Thyroid gland (tissue), 4 donors: Measurements from ENCODE around the gene RAB27B. TPM values are rescaled to one million over a fixed set of nuclear protein-coding genes. Genes with fewer than 3 reads are reported as not detected.

Experiments
- DNase-seq, 2 donors: peaks; one replicate each; pipeline ENCODE4 v3.0.0-alpha.2; 2019
- H3K27ac ChIP-seq, 3 donors: fragments of 200-600 bp; sonication (generic); 1 replicate in 2 of 3; 2 replicates in 1 of 3; pipeline ENCODE4 v1.5.1; 2016 to 2019; ENCODE audit warnings: mild to moderate bottlenecking in 1 of 3, moderate library complexity in 1 of 3
- H3K27me3 ChIP-seq: fragments of 200-600 bp; sonication (generic); one replicate; pipeline ENCODE4 v1.5.1; 2019
- H3K36me3 ChIP-seq, 2 donors: fragments of 200-600 bp; sonication (generic); one replicate each; pipeline ENCODE4 v1.5.1; 2016 to 2019
- H3K4me1 ChIP-seq, 2 donors: fragments of 200-600 bp; sonication (generic); one replicate each; pipeline ENCODE4 v1.5.1; 2017 to 2019
- H3K4me3 ChIP-seq, 3 donors: fragments of 200-600 bp; sonication (generic); replicated peaks in 1 of 3; 1 replicate in 2 of 3; 2 replicates in 1 of 3; pipeline ENCODE4 v1.5.1; 2016; ENCODE audit warnings: mild to moderate bottlenecking in 1 of 3
- H3K9me3 ChIP-seq: fragments of 200-600 bp; sonication (generic); one replicate; pipeline ENCODE4 v1.5.1; 2017
- POLR2A ChIP-seq, 2 donors: fragments of 450-650 bp; IDR thresholded peaks; one replicate each; pipeline ENCODE4 v1.6.1; 2017; ENCODE audit warnings: antibody characterized with exemption in 2 of 2, mild to moderate bottlenecking in 2 of 2, moderate library complexity in 1 of 2
- WGBS, 2 donors: methylation state at CpG; one replicate each; pipeline ENCODE4 v1.1.5; 2017; 5-methylcytosine and 5-hydroxymethylcytosine counted together
- intact Hi-C: fragments of 100-400 bp; cut with DNase I; formaldehyde crosslinking; loops from one replicate; pipeline ENCODE4 v1.15.1; 2023
- total RNA-seq, 4 donors: library from RNA; depleted of rRNA; stranded (reverse); fragments of >200 nt; gene quantifications; one replicate each; pipeline ENCODE4 v1.2.3, GENCODE V29; 2016
- TF ChIP-seq, protein P1 (sequence below), 6 experiments: fragments of 200-600 bp in 3 of 6; fragments of 450-650 bp in 3 of 6; sonication (generic) in 3 of 6; IDR thresholded peaks; one replicate each; pipeline ENCODE4 v1.5.1; 2016 to 2019; ENCODE audit warnings: antibody characterized with exemption in 6 of 6, mild to moderate bottlenecking in 2 of 6, inconsistent platforms in 1 of 6, moderate library complexity in 1 of 6

RAB27B gene
- total RNA-seq, 4 donors from 2014 or later: 0.21 to 0.44 (median 0.37) TPM

DNA sequence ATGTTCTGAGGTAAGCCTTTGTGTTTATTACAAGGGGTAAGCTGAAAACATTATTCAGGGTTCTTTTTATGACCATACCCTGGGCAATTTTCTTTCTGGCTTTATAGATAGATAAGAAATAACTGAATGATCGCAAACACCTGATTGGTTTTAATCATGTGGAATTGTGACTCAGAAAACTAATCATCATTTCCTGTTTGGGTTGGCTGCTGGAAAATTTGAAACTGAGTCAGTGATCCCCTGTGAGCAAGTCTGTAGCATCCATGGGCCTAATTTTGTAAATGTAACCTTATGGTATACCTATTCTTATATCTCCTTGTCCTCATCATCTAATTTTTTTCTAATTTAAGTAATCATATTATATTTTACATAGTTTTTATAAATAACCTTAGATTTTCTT is 96.7 kb downstream of the RAB27B start:
- DNase-seq: no peak
- TF ChIP-seq, protein P1, sequence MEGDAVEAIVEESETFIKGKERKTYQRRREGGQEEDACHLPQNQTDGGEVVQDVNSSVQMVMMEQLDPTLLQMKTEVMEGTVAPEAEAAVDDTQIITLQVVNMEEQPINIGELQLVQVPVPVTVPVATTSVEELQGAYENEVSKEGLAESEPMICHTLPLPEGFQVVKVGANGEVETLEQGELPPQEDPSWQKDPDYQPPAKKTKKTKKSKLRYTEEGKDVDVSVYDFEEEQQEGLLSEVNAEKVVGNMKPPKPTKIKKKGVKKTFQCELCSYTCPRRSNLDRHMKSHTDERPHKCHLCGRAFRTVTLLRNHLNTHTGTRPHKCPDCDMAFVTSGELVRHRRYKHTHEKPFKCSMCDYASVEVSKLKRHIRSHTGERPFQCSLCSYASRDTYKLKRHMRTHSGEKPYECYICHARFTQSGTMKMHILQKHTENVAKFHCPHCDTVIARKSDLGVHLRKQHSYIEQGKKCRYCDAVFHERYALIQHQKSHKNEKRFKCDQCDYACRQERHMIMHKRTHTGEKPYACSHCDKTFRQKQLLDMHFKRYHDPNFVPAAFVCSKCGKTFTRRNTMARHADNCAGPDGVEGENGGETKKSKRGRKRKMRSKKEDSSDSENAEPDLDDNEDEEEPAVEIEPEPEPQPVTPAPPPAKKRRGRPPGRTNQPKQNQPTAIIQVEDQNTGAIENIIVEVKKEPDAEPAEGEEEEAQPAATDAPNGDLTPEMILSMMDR (IDR thresholded peaks at IDR 0.05): no peak
- TF ChIP-seq POLR2A (IDR thresholded peaks at IDR 0.05): no peak
- intact Hi-C loops: no loop called here
- Histone ChIP-seq H3K4me1 (no peaks in the 10 kb centered on the region), H3K9me3 (no peaks in the 10 kb centered on the region), H3K27me3 (no peaks in the 10 kb centered on the region), H3K36me3 (no peaks in the 10 kb centered on the region), H3K4me3 (no peak overlapping the region), H3K27ac (no peak overlapping the region)
- WGBS, 2 donors: 92 to 98% methylated on average over 1 of the region's 1 CpG

DNA sequence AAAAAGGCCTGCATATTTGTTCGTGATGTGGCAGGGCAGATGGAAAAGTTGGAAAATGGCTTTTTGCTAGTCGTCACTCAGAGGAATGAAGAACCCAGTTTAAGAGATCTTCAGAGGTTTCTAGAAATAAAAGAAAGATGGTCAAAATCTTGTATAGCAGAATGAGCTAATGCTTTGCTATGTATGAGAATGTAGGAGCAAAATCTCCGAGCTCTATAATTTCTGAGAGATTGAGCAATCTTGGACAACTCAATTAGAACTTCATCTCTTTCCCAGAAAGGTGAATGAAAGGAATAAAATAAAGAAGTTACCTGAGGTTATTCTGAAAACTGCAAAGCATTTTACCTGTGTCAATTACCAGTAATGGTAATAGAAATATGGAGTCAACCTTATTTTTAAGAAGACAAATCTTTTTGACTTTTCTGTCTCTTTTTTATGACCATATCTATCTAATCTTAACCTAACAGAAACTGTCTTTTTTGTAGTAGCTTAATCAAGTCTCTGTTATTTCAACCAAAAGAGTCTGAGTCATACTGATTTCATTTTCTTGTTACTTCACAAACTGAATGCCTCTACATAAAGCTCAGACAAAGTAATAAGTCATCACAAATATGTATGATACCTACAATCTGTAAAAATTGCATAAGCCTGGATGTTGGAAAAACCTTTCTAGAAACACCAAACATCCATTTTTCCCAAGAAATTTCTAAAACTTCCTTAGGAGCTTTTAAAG is 98.5 kb downstream of the RAB27B start:
- intact Hi-C loops: no loop called here
- WGBS, 2 donors: 96 to 98% methylated on average over 3 of the region's 3 CpGs
- no peak for DNase-seq
- Histone ChIP-seq H3K27me3 (no peaks in the 10 kb centered on the region), H3K4me1 (no peaks in the 10 kb centered on the region), H3K36me3 (no peaks in the 10 kb centered on the region), H3K27ac (no peak overlapping the region), H3K4me3 (no peak overlapping the region), H3K9me3 (no peaks in the 10 kb centered on the region)
- TF ChIP-seq POLR2A (IDR thresholded peaks at IDR 0.05): no peak
- TF ChIP-seq, protein P1 (IDR thresholded peaks at IDR 0.05): no peak

DNA sequence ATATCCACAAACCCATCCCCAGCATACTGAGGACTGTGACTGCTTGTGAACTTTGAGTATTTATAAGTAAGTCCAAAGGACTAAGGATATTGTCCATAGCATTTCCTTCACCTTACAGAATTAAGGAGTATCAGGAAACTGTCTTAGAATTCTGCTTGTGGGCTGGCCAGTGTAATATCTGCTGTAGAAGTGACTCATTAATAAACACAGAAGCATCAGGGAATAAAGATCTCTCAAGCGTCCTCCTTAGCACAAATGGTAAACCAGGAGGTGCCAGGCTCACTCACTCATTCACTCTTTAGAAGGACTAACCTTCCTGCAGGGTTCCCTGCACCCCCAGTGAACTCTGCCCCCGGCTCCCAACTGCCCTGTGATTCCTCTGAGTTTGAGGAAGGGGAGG is 100.0 kb downstream of the RAB27B start:
- H3K36me3 ChIP-seq: no peaks in the 10 kb centered on the region
- H3K27me3 ChIP-seq: no peaks in the 10 kb centered on the region
- intact Hi-C loops: no loop called here
- no peaks in the 10 kb centered on the region for H3K4me1 ChIP-seq
- no peak overlapping the region for H3K4me3 ChIP-seq
- TF ChIP-seq, protein P1 (IDR thresholded peaks at IDR 0.05): no peak
- TF ChIP-seq POLR2A (IDR thresholded peaks at IDR 0.05): no peak
- H3K9me3 ChIP-seq: no peaks in the 10 kb centered on the region
- WGBS, 2 donors: 87 to 88% methylated on average over 2 of the region's 2 CpGs
- H3K27ac ChIP-seq: no peak overlapping the region
- DNase-seq: no peak

DNA sequence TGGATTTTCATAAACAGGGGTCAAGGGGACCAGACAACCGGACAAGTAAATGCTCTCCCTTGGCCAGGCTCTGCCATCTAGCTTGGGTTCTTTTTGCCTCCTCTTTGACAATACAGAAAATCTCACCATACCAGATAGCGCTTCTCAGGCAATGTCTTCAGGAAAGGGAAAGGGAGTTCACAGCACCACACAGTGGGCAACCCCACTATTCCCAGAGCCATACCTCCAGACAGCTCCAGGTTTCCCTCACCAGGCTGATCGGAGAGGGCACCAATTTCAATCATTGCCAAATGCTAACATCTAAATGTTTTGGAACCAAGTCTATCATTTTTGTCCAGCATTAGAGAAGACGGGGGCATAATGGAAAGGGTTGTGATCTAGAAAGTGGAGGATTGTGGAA is 102.9 kb downstream of the RAB27B start:
- TF ChIP-seq POLR2A (IDR thresholded peaks at IDR 0.05): no peak
- TF ChIP-seq, protein P1 (IDR thresholded peaks at IDR 0.05): no peak
- Histone ChIP-seq H3K27me3 (no peaks in the 10 kb centered on the region), H3K4me3 (no peak overlapping the region), H3K4me1 (no peaks in the 10 kb centered on the region), H3K27ac (no peak overlapping the region), H3K9me3 (no peaks in the 10 kb centered on the region), H3K36me3 (no peaks in the 10 kb centered on the region)
- intact Hi-C loops: no loop called here
- no peak for DNase-seq
- WGBS, 2 donors: 97% methylated on average over 4 of the region's 4 CpGs

DNA sequence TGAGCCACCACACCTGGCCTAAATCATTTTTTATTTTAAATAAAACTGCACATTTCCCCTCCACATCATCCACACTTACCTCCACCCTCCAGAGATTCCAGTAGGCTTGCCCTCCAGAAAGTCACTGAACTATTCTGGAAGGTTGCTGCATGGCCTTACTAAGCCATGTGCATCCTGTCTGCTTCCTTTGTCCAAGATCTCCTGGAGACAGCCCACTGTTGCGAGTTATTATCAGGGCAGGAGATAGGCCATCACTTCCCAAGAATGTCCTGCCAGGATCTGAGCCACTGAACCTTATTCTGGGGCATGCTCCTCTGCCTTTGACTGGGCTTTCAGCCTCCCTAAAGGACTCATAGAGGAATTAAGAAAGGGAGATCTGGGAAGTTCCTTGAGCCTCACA is 104.2 kb downstream of the RAB27B start:
- no peaks in the 10 kb centered on the region for H3K27me3 ChIP-seq
- no peak overlapping the region for H3K27ac ChIP-seq
- TF ChIP-seq, protein P1 (IDR thresholded peaks at IDR 0.05): no peak
- no peak for TF ChIP-seq POLR2A (IDR thresholded peaks at IDR 0.05)
- H3K36me3 ChIP-seq: no peaks in the 10 kb centered on the region
- intact Hi-C loops: no loop called here
- H3K4me3 ChIP-seq: no peak overlapping the region
- H3K9me3 ChIP-seq: no peaks in the 10 kb centered on the region
- WGBS, 2 donors: 33 to 46% methylated on average over 1 of the region's 1 CpG
- H3K4me1 ChIP-seq: no peaks in the 10 kb centered on the region
- DNase-seq: no peak
